HG02759 (cell line): ENCODE data around the gene SCO2.
A peak's percentile ranks its signal among the peaks of the same experiment; 100 is the strongest.

Source experiments
- ATAC-seq: cut with Tn5 transposase; IDR thresholded peaks from one replicate; pipeline ENCODE4 v1.9.1; 2021; ENCODE audit warnings: mild to moderate bottlenecking, moderate library complexity; ENCODE audit not compliant: unreplicated experiment

The SCO2 gene, protein sequence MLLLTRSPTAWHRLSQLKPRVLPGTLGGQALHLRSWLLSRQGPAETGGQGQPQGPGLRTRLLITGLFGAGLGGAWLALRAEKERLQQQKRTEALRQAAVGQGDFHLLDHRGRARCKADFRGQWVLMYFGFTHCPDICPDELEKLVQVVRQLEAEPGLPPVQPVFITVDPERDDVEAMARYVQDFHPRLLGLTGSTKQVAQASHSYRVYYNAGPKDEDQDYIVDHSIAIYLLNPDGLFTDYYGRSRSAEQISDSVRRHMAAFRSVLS

DNA sequence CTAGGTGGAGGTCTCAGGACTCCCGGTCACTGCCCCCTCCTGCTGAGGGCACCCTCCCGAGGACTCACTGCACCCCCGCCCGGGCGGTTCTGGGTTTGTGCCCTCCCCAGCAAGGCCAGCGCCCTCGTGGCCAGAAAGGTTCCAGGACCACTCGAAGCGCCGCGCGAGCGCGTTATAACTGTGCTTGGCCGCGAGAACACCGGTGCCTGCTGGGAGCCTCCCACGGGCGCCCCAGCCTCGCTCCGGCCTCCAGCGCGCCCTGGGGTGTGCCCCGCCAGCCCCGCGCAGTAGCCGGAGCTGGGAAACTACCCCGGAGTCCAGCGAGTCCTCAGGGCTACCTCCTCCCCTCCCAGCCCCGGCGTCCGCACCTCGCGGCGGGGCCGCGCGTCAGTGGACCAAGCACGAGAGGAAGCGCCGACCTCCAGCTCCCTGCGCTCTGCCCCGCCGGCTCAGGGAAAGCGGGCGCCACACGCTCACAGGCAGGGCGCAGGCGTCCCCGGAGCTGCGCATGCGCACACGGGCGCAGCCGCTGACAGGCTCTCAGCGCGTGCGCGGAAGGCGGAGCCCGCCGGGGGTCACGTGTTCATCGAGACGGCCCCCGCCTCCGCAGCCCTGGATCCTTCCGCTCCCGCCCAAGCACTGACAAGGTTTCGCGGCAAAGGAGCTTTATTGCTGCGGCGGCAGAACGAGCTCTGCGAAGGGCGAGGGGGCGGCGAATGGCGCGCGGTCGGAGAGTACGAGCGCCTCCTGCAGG, at the start of gene SCO2:
Gene SCO2 (minus strand): TSS at position 495 of the 754 bp plus-strand sequence. CDS start 1,187 bp downstream, outside the sequence.
- ATAC-seq = peak; percentile 48

DNA sequence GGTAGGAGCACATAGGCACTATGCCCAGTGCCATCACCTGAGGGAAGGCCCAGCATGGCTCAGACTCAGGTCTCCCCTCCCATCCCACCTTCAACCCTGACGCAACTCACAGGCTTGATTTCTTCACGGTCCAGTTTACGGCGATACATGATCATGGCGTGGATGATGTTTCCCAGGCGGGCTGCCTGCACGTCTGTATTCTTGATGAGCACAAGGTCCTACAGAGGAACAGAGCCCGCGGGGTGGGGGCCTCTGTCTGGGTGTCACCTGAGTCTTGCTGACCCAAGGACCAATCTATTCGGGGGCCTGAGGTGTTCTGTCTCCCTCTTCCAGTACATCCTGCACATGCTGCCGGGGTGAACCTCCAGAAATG, 49.0 kb upstream of the SCO2 start:
- ATAC-seq = no peak

DNA sequence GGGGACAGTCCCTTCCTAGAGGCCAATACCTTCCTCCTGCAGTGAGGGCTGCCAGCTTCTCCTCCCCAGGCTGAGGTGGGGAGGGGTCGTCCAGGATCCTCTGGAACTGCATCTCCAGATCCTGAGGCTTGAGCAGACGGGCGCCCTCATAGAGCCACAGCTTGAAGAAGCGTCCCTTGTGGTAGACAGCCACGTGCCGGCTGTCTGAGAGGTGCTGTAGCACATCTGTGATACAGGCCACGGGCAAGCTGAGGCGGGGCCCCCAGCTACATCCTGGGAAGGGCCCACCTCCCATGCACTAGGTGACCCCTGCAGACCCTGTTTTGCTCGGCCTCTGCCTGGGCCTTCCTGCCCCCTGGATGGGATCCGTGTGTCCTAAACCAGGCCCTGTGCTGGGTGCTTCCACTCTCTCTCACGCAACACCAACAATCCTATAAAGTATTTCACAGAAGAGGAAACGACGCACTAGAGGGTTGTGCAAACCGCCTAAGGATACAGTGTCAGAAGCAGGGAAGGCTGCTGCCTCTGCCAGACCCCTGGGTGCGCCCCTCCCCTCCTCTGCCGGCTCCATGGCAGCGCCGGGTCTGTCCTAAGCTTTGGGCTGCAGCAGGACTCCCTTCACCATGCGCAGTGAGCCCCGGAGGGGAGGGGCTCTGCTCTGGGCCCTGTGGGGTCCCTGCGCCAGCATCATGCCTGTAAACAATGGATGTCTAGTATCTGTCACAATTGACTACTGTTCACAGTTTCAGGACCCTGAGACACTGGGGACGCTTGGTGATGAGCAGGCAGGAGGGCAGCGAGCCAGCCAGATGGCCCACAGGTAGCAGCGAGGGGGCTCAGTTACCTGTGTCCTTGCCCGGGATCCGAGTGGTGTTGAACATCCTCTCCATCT, 48.3 kb upstream of the SCO2 start:
- no peak for ATAC-seq

DNA sequence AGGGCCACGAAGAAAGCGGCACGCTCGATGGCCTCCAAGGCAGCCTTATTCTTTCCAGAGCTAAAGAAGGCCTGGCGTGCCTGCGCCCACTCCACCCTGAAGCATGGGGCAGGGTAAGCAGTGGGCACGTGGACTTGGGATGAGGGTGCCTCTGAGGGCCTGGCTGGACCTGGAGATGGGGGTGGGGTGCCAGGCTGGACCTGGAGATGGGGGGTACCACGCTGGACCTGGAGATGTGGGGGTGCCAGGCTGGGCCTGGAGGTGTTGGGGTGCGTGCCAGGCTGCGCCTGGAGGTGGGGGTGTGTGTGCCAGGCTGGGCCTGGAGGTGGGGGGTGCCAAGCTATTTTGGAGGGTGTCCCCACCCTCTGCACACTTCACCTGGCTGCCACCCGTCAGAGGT, 47.6 kb upstream of the SCO2 start:
- ATAC-seq = no peak

DNA sequence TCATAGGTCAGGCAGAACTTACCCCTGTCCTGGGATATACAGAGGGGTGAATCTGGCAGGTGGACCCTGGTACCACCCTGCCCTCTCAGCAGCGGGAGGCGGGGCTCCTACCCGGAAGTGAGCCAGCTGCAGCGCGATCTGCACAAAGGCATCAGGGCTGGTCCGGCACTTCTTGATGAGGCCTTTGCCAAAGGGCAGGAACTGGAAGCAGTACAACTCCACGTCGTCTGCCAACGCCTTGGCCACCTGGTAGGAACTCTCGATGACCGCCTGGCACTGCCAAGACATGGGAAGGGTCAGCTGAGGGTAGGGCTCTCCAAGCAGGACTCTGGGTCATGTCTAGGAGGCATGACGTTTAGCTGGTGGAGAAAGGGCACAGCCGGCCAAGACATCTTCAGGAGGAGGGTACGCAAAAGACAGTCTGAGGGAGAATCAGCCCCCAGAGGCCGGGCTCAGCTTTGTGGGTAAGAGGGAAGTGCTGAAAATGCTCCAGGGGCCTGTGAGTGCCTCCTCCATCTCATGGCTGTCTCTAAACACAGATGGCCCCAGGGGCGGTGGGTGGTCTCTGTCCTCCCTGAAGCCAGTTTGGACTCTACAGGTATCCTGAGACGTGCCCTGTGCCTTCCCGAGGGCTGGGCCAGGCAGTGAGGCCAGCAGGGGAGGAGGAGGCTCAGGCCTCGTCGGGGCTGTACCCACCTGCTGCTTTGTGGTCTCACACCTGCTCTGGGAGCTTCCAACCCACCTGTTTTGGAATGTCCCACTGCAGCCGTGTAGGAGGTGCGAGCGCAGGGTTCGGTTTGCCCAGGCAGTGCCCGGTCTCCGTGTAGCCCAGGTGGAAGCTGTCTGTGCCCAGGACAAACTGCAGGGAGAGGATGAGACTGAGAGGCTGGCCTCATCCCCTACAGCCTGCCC, 46.1 kb upstream of the SCO2 start:
- no peak for ATAC-seq

DNA sequence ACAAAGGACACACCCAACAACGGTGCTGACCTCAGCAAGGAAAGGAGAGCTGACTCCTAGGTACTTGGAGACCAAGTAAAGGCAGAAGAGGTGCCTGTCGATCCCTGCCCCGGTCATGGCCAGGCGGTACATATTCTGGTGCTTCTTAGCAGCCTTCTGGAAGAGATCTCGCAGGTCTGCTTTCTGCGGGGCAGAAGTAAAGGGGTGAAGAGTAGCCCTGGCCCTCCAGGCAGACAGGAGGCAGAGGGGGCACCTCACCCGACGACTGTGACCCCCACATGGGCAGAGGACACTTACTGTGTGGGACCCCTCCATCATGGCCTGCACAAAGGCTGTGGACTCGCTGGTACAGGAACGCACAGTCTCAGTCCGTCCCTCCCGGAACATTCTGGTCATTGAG, 45.5 kb upstream of the SCO2 start:
- ATAC-seq = no peak

DNA sequence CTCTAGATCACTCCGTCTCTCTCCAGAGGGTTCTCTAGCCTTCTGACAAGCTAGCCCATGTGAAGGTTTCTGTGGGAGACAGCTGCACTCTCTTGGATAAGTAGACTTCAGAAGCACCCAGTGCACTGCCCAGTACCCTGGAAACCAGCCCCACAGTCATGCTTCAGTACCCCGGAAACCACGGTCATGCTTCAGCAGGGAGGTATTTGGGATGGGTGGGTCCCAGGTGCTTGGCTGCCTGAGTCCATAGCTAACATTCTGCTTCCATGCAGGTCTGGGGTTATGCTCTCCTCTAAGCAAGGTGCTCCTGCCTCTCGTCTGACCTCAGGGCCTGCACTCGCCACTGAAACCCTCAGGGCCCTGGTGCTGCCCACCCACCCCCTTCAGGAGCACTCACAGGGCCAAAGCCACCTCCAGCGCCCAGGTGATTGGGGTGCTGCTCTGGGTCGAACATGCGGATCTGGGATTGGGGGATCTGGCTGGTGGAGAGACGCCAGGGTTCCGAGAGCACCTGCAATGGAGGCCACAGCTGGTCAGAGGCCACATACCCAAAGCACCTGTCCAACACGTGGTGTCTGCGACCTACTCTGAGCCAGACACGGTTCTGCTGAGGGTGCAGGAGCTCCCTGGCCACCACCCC, 44.6 kb upstream of the SCO2 start:
- no peak for ATAC-seq

DNA sequence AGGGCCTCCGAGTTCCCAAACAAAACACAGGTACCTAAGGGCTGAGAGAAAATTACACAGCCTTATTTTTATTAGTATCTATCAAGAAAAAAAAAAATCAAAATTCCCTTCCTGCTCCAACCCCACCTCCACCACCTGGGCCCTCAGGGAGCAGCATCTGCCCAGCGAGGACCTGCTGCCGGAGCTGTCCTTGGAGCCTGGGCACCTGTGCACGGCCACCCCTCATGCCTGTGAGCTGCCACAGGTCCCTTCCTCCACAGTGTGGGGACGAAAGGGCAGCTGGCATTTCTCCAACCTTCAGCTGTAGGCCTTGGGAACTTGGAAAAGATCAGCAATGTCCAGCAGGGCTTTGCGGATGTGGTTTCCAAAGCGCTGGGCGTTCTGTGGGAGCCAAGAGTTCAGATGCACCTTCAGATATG, 43.7 kb upstream of the SCO2 start:
- ATAC-seq = no peak

DNA sequence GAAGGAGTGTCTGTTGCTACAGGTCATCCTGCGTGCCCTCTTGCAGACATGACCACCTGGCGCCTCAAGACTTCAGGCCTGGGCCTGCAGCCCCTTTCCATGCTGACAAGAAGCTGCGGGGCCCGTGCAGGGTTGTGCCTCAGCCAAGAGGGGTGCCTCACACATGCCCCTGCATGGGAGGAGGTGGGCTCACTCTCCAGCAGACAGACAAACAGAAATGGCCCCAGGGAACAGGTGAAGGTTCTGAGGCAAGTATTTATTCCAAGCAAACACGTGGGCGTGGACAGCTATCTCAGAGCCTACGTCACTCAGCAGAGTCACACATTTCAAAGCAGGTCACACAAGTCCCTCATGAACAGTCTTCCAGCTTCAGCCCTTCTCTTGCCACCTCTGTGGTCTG, 43.2 kb upstream of the SCO2 start:
- ATAC-seq = no peak

DNA sequence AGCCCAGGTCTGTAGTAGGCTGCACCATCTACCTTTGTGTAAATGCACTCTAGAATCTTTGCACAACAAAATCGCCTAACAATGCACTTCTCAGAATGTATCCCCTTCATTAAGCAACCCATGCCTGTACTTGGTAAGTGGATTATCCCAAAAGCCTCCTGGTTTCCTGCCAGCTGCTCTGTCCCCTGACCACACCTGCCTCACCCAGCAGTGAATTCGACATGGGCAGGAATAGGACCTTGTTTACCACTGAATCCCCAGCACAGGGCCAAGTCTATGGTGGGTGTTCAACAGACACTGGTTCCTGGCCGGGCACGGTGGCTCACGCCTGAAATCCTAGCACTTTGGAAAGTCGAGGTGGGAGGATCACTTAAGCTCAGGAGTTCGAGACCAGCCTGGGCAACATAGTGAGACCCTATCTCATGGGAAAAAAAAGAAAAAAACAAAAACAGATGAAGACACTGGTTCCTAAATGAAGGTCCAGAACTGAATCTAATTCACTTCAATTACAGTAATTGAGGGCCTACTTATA, 42.4 kb upstream of the SCO2 start:
- ATAC-seq = no peak

DNA sequence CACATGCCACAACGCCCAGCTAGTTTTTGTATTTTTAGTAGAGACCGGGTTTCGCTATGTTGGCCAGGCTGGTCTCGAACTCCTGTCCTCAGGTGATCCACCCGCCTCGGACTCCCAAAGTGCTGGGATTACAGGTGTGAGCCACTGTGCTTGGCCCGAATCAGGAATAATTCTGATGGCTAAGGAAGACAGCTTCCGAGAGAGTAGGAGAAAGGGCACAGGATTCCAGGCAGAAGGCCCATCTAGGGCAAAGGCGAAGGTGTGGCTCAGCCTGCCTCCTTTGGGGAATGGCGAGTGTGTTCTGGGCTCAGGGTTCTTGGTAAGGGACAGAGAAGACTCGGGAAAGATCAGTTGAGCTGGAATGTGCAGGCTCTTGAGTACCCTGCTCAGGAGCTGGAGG, 38.9 kb upstream of the SCO2 start:
- ATAC-seq = no peak

DNA sequence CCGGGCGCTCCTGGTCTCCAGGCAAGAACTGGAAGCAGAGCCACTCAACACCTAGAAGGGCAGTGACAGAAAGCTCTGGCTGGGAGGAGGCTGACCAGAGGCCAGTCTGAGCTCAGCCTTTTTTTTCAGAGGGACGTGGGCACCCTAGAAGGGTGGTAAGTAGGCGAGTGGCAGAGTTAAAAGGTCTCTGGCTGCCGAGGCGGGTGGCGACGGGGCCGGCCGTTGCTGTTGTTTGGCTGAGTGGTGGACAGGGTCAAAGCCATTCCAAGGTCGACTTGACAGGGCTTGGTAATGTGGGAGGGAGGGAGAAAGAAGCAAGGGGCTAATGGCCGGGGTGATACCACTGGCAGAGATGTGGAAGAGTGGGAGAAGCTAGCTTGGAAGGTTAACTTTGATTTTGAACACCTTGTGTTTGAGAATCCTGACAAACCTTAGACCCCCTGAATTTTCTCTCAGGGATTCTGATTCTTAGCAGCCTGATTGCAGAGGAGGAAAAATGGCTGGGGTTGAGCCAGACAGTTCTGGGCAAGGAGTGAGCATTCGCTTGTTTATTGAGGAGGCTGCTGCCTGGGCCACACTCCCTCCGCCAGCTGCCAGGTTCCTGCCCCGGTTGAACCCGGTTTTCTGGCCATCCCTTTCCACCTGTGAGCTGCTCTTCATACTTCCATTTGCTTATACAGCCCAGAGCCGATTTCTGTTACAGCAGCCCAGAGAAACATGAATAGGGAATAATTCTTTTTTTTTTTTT, 38.2 kb upstream of the SCO2 start:
- ATAC-seq = no peak

DNA sequence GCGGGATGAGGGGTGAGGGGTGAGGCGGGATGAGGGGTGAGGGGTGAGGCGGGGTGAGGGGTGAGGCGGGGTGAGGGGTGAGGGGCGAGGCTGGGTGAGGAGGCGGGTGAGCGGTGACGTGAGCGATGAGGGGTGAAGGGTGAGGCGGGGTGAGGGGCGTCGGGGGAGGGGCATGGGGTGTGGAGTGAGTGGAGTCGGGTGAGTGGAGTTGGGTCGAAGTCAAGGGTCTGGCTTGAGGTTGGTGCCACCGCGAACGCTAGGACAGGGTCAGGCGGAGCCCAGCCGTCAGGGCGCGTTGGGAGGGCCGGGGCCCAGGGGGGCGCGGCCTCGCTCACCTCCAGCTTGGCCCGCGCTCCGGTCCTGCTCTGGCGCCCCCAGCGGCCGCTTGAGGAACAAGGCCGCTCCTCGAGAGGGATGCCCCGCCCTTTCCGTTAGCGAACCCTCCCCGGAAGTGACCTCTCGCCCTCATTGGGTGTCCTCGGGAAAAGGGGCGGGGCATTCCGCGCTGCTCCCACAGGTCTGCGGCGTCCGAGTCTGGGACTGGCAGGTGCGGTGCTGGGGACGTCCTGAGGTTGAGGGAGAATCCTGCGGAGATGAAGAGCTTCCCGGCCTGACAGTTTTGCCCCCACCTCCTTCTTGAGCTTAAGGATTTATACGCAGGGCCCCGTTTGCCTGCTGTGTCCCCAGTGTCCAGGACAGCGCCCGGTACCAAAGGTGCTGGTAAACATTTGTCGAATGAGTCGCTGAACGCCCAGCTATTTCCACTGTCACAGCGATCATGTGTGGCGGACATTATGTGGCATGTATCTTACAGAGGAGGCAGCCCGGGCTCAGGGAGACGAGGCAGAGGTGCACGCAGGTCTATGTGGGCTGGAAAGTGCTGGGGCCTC, 37.4 kb upstream of the SCO2 start, which contains the start of gene SYCE3:
Gene SYCE3 (minus strand): TSS at position 397 of the 890 bp plus-strand sequence. CDS start 6,514 bp downstream, outside the sequence.
- peak; percentile 94 for ATAC-seq

DNA sequence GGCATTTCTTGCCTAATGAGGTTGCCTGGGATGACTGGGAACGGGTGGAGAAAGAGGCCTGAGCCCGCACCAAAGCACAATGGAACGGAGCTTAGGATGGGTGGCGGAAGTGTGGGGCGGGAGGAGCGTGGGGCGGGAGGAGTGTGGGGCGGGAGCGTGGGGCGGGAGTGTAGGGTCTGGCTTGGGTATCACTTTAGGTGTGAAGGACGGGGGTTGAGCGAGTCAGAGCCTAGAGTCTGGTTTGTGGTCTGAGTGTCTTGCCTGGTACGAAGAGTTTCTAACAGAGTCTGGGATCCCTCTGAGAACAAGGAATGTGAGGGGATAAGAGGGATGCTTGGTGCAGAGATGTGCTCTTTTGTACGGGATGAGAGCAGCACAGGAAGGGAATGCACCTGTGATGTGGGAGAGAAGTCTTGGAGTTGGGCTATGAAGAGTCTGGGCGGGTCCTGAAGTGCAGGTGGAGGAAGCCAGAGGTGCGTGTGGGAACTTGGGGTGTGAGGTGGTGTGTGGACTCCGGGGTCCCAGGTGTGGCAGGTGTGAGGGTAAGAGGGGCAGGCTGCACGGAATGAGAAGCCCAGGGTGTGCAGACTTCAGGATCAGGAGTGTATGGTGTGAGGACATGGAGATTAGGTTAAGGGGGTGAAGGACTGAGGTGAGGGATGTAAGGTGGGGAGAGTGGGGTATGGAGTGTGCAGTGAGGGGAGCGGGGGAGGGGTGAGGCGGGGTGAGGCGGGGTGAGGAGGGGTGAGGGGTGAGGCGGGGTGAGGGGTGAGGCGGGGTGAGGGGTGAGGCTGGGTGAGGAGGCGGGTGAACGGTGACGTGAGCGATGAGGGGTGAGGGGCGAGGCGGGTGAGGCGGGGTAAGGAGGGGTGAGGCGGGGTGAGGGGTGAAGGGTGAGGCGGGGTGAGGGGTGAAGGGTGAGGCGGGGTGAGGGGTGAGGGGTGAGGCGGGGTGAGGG, 36.3 kb upstream of the SCO2 start:
- ATAC-seq = no peak

DNA sequence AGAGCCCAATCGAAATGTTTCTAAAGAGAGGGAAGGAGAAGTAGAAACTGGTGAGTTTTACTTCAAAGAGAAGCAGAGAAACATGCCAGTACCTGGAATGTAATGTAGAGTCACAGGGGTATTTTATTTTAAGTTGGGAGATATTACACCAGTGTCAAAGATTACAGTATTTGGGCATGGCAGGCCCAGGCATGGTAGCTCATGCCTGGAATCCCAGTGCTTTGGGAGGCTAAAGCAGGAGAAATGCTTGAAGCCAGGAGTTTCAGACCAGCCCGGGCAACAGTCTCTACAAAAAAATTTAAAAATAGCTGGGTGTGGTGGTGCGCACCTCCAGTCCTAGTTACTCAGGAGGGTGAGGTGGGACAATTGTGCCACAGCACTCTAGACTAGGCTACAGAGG, 34.6 kb upstream of the SCO2 start:
- no peak for ATAC-seq

DNA sequence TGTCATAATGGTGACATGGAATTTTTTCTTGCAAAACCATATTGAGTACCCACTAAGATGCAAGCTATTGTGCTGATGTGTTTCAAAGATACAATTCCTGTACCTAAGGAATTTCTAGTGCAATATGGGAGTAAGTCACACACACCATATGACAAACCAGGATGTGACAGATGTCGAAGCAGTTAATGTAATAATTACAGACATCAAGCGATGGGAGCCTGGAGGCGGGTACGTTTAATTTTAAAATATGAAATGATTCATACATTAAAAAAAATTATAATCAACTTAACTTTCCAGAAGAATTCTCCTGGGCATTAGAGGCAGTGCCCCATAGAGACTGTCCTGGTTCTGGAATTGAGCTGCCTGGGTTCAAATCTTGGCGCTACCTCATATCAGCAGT, 31.3 kb upstream of the SCO2 start:
- no peak for ATAC-seq

DNA sequence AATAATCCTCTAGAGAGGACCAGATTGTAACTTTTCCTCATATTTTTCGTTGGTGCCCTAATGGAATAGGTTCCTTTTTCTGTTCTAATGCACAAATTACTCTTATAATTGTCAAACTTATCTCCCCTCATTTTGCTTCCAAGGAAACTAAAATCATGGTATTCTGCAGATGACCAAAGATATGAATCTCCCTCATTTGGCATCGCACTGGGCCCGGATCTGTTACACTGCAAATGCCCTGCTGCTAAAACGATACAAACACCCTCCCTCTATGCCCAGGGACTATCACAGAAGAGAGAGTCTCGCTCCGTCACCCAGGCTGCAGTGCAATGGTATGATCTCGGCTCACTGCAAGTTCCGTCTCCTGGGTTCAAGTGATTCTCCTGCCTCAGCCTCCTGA, 27.9 kb upstream of the SCO2 start:
- no peak for ATAC-seq
